Skeletal muscle tissue (tissue), 4 donors: ENCODE measurements around the gene WWC2. TPM values are rescaled to one million over a fixed set of nuclear protein-coding genes. Genes with fewer than 3 reads are reported as not detected.

ENCODE experiments used
- H3K27ac ChIP-seq: one replicate; pipeline ENCODE4 v1.7.0; 2013; ENCODE audit warnings: mild to moderate bottlenecking, low read depth, low read length, inconsistent platforms
- H3K27me3 ChIP-seq, 3 donors: one replicate each; pipeline ENCODE4 v1.7.0; 2013; ENCODE audit warnings: low read length in 3 of 3; ENCODE audit not compliant: control insufficient read depth in 3 of 3, insufficient read depth in 3 of 3
- H3K36me3 ChIP-seq, 3 donors: one replicate each; pipeline ENCODE4 v1.7.0; 2013; ENCODE audit warnings: low read length in 3 of 3; ENCODE audit not compliant: control insufficient read depth in 3 of 3, insufficient read depth in 3 of 3
- H3K4me1 ChIP-seq, 3 donors: one replicate each; pipeline ENCODE4 v1.7.0; 2013; ENCODE audit warnings: low read length in 3 of 3, mild to moderate bottlenecking in 3 of 3; ENCODE audit not compliant: control insufficient read depth in 3 of 3, insufficient read depth in 3 of 3
- H3K4me3 ChIP-seq, 3 donors: one replicate each; pipeline ENCODE4 v1.7.0; 2013; ENCODE audit warnings: low read length in 3 of 3
- H3K9ac ChIP-seq, 3 donors: one replicate each; pipeline ENCODE4 v1.7.0; 2013; ENCODE audit warnings: low read length in 3 of 3, mild to moderate bottlenecking in 3 of 3, moderate library complexity in 2 of 3, low read depth in 1 of 3
- H3K9me3 ChIP-seq, 3 donors: one replicate each; pipeline ENCODE4 v1.7.0; 2013; ENCODE audit warnings: low read length in 3 of 3; ENCODE audit not compliant: control insufficient read depth in 3 of 3
- total RNA-seq: library from RNA; depleted of rRNA; stranded (reverse); fragments of >200 nt; gene quantifications from one replicate; pipeline ENCODE4 v1.2.3, GENCODE V29; 2014
- donor health status: Osteomylitis.

The WWC2 gene
- total RNA-seq, 1 donor from 2014 or later: 15.1 TPM

DNA sequence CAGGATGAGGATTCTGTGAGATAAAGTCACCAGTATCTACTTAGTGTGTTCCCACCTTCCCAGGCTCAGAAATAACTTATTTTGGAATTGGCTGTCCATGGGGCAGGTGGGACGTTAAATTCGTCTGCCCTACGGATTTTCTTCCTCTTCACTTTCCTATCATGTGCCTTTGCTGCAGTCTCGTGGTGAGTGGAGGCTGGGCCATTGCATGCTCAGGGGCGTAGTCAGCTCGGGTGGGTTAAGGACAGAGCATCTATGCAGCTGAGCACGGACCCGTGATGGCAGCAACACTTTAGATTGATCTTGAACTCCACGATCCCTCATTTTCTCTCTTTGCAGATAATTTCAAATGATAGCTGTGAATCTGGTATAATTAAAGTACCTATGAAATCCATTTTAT, 169.5 kb downstream of the WWC2 start:
- peaks cover 0 to 34% (median 7%) of the 10 kb centered on the region in 3 donors for H3K36me3 ChIP-seq
- H3K4me3 ChIP-seq: no peak overlapping the region
- H3K27me3 ChIP-seq: no peaks in the 10 kb centered on the region
- no peaks in the 10 kb centered on the region for H3K9me3 ChIP-seq
- no peaks in the 10 kb centered on the region for H3K4me1 ChIP-seq
- H3K27ac ChIP-seq: no peak overlapping the region
- no peak overlapping the region for H3K9ac ChIP-seq

DNA sequence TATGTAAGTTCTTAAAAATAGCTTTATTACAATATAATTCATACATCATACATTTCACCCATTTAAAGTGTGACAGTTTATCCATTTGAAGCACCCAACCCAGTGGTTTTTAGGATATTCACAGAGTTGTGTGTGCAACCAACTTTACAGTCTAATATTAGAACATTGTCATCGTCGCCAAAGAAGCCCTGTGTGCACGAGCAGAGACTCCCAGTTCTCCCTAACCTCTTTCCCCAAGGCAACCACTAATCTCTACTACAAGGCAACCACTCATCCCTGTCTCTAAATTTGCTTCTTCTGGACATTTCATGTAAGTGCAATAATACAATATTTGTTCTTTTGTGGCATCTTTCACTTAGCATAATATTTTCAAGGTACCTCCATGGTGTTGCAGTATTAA, 173.3 kb downstream of the WWC2 start:
- H3K27me3 ChIP-seq: no peaks in the 10 kb centered on the region
- H3K4me3 ChIP-seq: no peak overlapping the region
- H3K9me3 ChIP-seq: peaks cover 0 to 3% (median 0%) of the 10 kb centered on the region in 3 donors
- peaks cover 0 to 40% (median 5%) of the 10 kb centered on the region in 3 donors for H3K36me3 ChIP-seq
- no peak overlapping the region for H3K27ac ChIP-seq
- no peaks in the 10 kb centered on the region for H3K4me1 ChIP-seq
- H3K9ac ChIP-seq: no peak overlapping the region

DNA sequence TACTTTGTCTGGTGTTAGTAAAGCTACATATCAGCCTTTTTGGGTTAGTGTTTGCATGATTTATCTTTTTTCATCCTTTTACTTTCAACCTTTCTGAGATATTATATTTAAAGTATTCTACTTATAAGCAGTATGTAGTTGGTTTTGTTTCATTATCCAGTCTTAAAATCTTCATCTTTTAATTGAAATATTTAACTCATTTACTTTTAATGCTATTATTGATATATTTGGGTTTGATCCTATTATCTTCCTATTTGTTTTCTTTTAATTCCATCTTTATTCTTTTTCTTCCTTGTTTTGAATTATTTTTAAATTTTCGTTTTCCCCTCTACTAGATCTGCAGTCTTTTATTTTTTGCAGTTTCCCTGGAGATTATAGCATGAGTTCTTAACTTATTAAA, 177.0 kb downstream of the WWC2 start:
- no peaks in the 10 kb centered on the region for H3K27me3 ChIP-seq
- H3K9ac ChIP-seq: no peak overlapping the region
- no peaks in the 10 kb centered on the region for H3K4me1 ChIP-seq
- no peak overlapping the region for H3K4me3 ChIP-seq
- peaks cover 0 to 27% (median 3%) of the 10 kb centered on the region in 3 donors for H3K36me3 ChIP-seq
- H3K9me3 ChIP-seq: peaks cover 0 to 3% (median 0%) of the 10 kb centered on the region in 3 donors
- H3K27ac ChIP-seq: no peak overlapping the region

DNA sequence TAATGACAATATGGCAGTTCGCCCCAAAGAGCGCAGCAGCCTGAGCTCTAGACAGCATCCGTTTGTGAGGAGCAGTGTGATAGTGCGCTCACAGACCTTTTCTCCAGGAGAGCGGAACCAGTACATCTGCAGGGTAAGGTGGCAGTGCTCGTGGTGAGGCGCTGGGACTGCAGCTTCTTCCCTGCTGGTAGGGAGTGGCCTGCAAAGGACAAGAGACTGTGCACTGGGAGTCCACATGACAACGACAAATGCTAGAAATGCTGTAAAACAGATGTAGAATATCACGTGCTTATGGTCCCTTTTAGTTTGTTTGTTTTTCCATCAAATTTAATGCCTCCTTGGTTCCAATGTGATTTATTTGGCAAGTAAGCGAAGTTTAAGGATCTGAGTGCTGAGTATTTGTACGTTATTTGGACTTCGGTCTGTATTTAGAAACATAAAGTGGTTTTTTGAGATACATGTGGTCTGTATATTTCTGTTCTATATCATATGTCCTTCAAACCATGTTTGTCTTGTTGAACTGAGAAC, 185.3 kb downstream of the WWC2 start:
- H3K27ac ChIP-seq: no peak overlapping the region
- peaks cover 18 to 46% (median 23%) of the 10 kb centered on the region in 3 donors for H3K36me3 ChIP-seq
- no peak overlapping the region for H3K4me3 ChIP-seq
- no peaks in the 10 kb centered on the region for H3K4me1 ChIP-seq
- no peaks in the 10 kb centered on the region for H3K27me3 ChIP-seq
- H3K9ac ChIP-seq: no peak overlapping the region
- H3K9me3 ChIP-seq: no peaks in the 10 kb centered on the region

DNA sequence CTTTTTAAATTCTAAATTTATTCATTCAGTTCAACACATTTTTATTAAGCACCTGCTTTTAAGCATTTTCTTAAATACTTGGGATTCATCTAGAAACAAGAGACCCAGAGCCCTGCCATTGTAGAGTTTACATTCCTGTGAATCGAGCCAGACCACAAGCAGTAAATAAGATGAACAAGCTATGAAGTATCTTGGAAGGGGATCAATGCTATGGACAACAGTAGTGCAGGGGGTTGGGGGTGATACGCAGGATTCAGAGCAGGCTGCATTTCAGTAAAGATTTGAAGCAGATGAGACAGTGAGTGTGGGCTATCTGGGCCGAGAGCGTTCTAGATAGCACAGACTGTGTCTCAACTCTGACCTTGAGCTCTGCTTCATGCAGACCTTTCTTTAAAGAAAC, 185.9 kb downstream of the WWC2 start:
- Histone ChIP-seq H3K4me3 (no peak overlapping the region), H3K36me3 (peaks cover 18 to 49% (median 25%) of the 10 kb centered on the region in 3 donors)

DNA sequence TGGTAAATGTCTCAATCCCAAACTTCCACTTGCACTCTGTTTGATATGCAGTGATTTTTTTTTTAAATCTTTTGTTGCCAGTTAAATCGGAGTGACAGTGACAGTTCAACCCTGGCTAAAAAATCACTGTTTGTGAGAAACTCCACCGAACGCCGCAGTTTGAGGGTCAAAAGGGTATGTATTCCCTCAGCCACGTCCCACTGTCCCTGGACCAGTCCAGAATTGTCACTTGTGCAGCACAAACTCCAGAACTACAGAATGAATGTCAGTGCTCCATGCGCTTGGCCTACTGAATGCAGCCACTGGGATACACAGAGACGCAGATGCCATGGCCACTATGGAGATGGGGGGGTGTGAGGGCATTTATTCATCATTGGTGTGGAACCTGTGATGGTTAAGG, 186.8 kb downstream of the WWC2 start:
- H3K4me3 ChIP-seq: no peak overlapping the region
- no peaks in the 10 kb centered on the region for H3K9me3 ChIP-seq
- H3K27ac ChIP-seq: no peak overlapping the region
- no peak overlapping the region for H3K9ac ChIP-seq
- no peaks in the 10 kb centered on the region for H3K27me3 ChIP-seq
- H3K36me3 ChIP-seq: peaks cover 18 to 43% (median 22%) of the 10 kb centered on the region in 3 donors
- no peaks in the 10 kb centered on the region for H3K4me1 ChIP-seq

More for the DNA sequence above, 185.9 kb downstream of the WWC2 start:
- Histone ChIP-seq H3K27me3 (no peaks in the 10 kb centered on the region), H3K4me1 (no peaks in the 10 kb centered on the region), H3K9ac (no peak overlapping the region), H3K9me3 (no peaks in the 10 kb centered on the region), H3K27ac (no peak overlapping the region)

DNA sequence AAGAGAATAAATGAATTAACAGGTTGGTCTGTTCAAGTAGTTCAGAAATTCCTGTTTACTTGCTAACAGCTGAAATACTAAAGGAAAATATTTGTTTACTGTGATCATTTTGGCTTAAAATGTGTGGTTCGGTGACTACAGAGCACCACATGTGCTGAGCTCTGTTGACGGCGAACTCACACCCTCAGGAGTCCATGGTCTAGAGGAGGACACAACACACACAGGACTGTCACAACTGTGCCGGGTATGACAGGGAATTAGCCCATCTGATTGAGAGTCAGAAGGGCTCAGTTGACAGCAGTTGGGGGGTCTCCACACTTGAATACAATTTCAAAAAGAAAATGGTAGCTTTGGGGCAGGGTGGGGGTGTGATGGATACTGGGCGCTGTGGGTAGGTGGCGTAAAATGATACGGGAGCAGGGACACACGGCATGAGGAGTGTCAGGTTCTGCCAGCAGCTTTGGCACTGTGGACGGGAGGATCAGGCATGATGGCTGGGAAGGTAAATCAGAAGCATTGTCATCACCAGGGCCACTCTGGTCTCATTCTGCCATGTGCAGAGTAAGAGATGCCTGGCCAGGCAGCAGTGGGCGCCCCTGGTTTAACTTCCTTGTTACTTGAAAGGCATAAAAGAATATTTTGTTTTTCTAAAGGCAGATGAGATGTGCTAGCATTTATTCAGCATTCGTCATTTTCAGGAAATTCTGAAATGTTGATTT, 187.7 kb downstream of the WWC2 start:
- H3K4me1 ChIP-seq: no peaks in the 10 kb centered on the region
- no peak overlapping the region for H3K27ac ChIP-seq
- no peak overlapping the region for H3K4me3 ChIP-seq
- H3K36me3 ChIP-seq: peaks cover 18 to 43% (median 22%) of the 10 kb centered on the region in 3 donors
- H3K27me3 ChIP-seq: no peaks in the 10 kb centered on the region
- no peaks in the 10 kb centered on the region for H3K9me3 ChIP-seq
- no peak overlapping the region for H3K9ac ChIP-seq

DNA sequence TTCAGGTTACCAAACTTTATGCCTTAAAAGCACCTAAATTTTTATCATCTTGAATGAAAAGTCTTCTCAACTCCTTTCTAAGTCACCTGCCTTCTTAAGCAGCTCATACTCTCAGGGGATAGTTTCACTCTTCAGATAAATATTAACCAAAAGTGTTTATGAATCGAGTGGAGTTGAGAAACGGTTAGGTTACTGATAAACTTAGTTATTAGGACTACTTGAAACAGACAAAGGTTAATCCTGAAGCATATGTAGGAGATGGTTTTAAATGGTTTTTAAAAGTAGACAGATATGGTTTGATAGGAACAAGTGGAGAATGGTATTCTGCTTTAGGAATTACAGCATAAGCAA, 188.2 kb downstream of the WWC2 start:
- Histone ChIP-seq H3K4me1 (no peaks in the 10 kb centered on the region), H3K27me3 (no peaks in the 10 kb centered on the region), H3K27ac (no peak overlapping the region), H3K9ac (no peak overlapping the region), H3K36me3 (peaks cover 18 to 43% (median 22%) of the 10 kb centered on the region in 3 donors), H3K4me3 (no peak overlapping the region), H3K9me3 (no peaks in the 10 kb centered on the region)

DNA sequence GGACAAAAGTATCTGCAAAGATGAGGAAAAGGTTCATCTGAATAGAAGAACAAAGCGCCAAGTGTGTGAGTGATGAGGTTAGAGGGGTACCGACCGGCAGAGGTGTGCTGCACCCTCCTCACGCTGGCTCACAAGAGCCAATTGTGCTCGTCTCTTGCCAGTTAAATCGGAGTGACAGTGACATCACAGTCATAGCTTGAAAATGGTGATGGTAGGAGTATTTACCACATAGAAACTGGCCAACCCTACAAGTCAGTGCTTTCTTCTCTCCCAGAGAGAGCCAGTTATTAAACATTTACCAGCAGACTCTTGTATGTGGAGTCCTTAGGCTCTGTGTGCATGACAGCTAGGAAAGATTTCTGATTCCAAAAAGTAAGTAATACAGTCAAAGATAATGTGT, 188.6 kb downstream of the WWC2 start:
- no peak overlapping the region for H3K27ac ChIP-seq
- H3K9ac ChIP-seq: no peak overlapping the region
- H3K4me3 ChIP-seq: no peak overlapping the region
- H3K36me3 ChIP-seq: peaks cover 18 to 39% (median 22%) of the 10 kb centered on the region in 3 donors
- no peaks in the 10 kb centered on the region for H3K9me3 ChIP-seq
- H3K27me3 ChIP-seq: no peaks in the 10 kb centered on the region
- H3K4me1 ChIP-seq: no peaks in the 10 kb centered on the region

DNA sequence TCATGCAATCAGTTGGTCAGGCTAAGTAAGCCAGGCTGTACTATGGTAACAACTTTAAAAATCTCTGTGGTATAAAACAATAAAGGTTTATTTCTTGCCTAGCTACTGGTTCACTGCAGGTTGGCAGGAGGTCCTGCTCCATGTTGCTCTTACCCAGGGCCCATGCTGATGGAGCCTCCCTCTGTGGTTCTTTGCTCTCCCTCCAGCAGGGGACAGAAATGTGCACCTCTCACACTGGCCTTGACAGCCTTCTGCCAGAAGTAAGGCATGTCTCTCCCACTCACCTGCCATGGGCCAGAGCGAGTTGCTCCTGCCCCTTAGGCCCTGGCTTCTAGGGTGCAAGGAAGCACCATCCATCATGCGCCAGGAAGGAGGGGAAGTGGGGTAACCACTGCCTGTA, 189.9 kb downstream of the WWC2 start:
- Histone ChIP-seq H3K9ac (no peak overlapping the region), H3K36me3 (peaks cover 18 to 37% (median 22%) of the 10 kb centered on the region in 3 donors), H3K4me3 (no peak overlapping the region)

More for the DNA sequence above, 189.9 kb downstream of the WWC2 start:
- no peaks in the 10 kb centered on the region for H3K27me3 ChIP-seq
- H3K4me1 ChIP-seq: no peaks in the 10 kb centered on the region
- no peaks in the 10 kb centered on the region for H3K9me3 ChIP-seq
- no peak overlapping the region for H3K27ac ChIP-seq
